Kidney tubule cell (primary cell): Measurements from ENCODE around the gene LRRC17.
"Not testable (repeated sequence)": the region's sequence is repeated elsewhere in the genome, so short reads cannot be mapped to it uniquely, and the experiment has no call there.

Experiments
- DNase-seq: peaks from one replicate; pipeline ENCODE4 v3.0.0-alpha.2; 2018; ENCODE audit warnings: low spot score

LRRC17 gene

DNA sequence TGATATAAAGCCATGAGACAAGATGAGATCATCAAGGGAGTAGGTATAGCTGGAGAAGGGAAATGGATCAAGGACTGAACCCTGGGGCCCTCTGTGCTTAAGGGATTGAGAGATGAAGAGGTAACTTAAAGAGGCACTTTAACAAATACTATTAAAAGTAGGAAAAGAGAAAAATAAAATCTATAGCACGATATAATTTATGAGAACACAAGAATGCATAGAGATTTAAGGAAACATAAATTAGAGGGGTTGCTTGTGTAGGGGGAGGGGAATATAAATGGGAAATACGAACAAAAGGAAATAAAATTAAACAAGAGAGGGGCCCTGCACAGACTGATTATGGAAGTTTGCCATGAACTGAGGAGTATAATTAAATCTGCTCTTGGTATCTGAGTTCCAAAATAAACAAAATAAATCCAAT, 15.6 kb upstream of the LRRC17 start:
- DNase-seq = no peak

DNA sequence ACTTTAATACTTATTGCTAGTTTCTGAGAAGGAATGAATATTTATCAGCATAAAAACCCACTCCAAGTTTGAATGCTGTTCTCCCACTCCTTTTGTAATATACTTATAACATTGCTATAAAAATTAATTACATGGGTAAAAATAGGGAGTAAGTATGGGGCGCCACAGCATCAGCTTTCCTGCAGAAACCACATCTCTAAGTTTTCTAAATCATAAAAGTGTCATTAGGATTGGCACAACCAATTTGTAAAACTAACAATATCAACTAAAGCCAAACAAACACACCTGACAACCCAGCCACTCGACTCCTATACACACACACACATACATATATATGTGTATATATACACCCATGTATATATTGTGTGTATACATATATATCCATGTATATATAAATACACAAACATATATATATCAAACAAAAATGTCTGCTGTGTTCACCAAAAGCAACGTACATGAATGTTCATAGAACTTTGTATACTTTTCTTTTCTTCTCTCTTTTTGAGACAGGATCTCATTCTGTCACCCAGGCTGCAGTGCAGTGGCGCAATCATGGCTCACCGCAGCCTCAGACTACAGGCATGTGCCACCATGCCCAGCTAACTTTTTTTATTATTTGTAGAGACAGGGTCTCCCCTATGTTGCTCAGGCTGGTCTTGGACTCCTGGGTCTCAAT, 14.8 kb upstream of the LRRC17 start:
- DNase-seq = no peak

DNA sequence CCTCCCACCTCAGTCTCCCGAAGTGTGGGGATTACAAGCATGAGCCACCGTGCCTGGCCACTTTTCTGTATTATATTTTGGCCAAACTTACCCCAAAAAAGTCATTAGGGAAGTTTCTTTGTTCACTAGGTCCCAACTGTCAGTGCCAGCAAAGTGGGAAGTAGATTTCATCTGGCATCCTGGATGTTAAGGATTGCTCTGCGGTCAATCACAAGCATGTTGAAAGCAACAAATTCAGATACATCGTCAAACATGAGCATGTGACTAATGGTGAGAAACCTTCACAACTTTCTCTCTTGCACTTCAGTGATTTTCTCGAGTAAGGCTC, 14.3 kb upstream of the LRRC17 start:
- DNase-seq = no peak

DNA sequence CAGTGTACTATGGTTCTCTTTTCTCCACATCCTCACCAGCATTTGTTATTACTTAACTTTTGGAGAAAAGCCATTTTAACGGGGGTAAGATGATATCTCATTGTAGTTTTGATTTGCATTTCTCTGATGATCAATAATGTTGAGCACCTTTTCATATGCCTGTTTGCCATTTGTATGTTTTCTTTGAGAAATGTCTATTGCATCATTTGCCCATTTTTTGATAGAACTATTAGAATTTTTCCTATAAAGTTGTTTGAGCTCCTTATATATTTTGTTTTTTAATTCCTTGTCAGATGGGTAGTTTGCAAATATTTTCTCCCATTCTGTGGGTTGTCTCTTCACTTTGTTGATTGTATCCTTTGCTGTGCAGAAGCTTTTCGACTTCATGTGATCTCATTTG, 10.7 kb upstream of the LRRC17 start:
- not testable (repeated sequence) for DNase-seq

DNA sequence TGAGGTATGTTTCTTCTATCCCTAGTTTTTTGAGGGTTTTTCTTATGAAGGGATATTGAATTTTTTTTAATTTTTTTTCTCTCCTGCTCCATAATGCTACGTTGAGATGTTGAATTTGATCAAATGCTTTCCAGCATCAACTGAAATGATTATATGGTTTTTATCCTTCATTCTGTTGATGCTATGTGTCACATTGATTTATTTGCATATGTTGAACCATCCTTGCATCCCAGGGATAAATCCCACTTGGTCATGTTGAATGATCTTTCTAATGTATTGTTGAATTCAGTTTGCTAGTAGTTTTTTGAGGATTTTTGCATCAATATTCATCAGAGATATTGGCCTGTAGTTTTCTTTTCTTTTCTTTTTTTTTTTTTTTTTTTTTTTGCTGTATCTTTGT, 9.2 kb upstream of the LRRC17 start:
- not testable (repeated sequence) for DNase-seq

DNA sequence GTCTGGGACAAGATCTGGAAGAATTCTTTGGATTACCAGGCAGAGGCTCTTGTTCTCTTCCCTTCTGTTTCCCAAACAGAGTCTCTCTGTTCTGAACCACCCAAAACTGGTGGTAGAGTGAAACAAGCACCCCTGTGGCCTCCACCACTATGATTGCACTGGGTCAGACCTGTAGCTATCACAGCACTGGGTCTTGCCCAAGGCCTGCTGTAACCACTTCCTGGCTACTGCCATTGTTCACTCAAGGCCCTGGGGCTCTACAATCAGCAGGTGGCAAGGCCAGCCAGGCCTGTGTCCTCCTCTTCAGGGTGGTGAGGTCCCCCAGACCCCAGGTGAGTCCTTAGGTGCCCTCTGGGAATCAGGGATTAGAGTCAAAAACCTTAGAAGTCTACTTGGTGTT, 4.1 kb upstream of the LRRC17 start:
- DNase-seq = no peak

DNA sequence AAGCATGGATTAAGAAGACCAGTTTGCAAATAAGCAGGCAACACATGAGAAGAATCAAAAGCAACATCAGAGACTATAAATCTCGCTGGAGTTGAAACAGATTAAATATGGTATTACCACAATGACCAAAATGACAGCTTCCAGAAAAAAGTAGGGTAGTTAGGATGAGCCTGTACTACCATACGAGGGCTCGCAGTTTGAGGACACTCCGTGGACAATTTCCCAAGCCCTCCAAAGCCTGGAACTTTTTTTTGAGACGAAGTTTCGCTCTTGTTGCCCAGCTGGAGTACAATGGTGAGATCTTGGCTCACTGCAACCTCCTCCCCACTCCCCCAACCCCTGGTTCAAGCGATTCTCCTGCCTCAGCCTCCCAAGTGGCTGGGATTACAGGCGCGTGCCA, 1.0 kb downstream of the LRRC17 start:
- DNase-seq = no peak

DNA sequence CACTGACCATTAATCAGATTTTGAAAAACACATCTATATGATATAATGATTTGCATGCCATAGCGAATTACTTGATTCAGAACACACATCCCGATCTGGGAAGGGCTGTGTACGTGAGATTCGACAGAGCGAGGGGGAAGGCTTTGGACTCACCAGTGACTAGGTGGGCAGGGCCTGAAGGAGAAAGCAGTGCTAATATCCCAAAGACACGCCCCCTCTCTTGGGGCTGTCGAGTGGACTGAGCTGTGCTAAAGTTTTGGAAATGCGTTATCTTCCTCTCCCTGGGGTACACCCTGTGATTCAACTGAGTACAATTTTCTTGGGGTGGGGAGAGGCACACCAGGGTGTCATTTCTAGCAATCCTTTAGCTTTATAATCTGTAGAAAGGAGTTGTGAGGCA, 1.8 kb downstream of the LRRC17 start:
- no peak for DNase-seq

DNA sequence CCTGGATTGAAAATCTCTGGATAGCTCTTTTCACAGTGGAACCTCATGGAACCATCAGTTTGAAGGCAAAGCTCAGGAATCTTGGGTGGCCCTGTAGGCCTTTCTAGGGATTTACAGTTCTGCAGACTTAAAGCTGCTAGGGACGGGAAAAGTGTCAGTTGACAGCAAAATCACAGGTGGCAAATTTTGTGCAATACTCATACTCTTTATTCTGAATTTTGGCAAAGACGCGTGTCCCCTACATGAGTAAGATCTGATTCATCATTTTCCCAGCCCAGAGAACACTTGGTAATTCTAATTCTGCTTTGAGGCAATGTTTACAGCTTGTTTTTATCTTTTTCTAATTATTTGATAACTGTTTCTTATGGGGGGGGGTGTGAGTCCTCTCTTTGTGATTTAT, 3.6 kb downstream of the LRRC17 start:
- DNase-seq = peak; percentile 41

DNA sequence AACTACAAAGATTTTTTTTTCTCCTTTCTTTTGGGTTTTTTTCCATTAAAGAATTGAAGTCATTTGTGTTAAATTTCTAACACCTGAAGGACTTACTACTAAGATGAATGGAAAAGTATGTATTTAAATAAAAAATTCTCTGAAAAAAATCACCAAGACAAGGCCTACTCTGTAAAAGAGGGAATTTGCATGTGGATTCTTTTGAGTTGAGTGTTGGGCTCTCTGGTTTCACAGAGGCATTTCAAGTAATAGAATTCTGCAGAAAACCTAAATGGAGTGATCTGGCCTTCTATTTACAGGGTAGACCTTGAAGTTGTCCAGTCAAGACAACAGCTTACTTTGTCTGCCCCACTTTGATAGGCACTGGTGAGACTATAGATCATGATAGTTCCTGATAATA, 4.1 kb downstream of the LRRC17 start:
- DNase-seq = peak; percentile 14

DNA sequence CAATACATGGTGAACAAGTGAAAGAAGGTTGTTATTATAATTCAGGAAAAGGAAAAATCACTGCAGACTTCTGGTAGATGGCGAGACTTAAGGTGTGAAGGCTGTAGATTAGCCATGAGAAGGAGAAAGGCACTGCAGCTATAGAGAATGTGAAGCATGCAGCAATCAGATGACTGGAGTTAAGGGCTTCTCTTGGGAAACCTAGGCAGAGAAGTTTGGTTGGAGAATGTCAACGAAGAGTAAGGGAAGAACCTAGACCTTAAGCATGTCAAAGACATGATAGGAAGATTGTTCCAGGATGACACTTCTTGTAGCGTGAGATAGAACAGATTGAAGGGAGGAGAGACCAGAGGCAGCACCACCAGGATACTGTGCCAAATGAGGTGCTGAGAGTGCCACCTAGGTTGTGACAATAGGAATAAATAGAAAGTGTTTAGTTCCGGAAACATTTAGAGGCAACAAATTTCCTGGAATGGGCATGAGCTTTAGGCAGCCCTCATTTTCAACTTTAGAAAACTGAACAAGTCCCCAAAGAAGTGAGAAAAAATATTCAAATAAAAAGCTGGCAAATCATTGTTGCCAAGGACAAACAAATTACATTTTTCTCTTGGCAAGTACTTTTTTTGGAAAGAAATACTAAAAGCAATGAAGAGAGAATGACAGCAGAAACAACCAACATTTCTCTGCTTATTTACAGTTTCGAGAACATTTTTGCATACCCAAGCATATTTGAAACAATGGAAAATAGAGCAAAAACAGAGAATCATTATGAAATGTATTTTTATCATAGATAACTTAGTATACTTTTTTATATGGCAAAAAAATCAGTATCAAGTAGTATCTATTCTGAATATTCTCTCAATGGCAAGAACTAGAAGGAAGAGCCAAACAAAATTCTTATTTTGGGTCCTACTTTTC, 4.9 kb downstream of the LRRC17 start:
- no peak for DNase-seq

DNA sequence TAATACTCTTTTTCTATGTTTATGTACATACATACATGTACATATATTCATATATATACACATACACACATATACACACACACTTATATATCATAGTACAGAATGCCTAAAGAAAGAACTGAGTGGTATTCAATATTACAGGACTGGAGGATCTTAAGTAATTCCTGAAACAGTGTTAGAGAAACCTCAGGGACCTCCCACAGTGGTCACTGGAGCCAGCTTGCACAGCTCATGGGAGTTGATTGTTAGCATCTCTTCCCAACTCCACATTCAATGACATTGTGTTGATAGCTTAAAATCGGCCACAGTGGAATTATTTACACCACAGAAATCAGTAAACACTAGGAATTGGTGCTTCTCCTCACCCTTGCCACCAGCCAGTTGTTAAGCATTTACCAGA, 6.0 kb downstream of the LRRC17 start:
- no peak for DNase-seq

DNA sequence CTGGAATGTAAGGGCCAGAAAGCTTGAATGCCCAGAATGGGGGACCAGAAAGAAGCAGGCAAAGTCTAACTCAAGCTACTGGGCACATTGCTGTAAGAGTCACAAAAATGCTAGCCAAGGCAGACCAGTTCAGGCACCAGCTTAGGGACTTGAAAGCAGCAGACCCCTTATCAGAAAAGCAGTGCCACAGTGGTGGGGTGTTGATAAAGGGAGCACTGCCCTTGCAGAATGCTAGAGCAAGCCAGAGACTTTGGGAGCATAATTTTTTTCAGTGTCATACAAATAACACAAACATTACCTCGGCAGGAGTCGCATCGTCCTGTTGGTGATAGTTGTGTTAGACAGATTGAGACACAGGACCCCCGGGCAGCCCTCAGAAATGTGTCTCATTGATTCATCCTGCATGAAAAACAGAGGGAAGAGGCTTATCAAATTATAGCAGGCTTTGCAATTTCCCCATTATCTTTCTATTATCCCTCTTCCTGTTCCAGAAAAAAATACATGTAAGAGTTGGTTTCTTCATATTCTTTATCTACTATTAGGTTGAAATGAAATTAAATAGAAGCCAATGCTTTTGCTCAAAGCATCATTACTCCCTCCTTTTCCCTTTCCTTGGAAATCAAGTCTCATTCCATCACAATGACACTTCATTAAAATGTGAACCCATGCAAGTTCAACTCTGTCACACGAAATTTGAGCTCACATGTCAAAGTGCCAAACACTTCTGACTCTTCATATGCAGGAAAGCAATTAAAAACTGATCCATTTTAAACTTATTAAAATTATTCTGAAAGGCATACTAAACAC, 13.4 kb downstream of the LRRC17 start:
- DNase-seq = peak; percentile 20

DNA sequence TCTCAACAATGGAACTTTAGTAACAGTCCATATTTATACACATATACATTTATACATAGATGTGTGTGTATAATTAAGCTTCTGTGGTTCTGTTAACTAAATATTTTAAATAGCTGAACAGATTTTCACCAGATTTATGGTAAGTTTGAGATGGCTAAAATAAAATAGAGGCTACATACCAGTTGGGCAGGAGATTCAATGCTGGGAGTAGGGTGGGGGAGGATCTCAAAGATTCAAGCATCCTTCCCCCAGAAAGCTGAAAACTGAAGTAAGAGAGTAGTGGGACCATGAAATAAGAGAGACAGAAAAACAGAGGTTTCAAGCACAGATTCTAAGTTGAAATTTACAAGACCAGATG, 14.0 kb downstream of the LRRC17 start:
- DNase-seq = no peak

DNA sequence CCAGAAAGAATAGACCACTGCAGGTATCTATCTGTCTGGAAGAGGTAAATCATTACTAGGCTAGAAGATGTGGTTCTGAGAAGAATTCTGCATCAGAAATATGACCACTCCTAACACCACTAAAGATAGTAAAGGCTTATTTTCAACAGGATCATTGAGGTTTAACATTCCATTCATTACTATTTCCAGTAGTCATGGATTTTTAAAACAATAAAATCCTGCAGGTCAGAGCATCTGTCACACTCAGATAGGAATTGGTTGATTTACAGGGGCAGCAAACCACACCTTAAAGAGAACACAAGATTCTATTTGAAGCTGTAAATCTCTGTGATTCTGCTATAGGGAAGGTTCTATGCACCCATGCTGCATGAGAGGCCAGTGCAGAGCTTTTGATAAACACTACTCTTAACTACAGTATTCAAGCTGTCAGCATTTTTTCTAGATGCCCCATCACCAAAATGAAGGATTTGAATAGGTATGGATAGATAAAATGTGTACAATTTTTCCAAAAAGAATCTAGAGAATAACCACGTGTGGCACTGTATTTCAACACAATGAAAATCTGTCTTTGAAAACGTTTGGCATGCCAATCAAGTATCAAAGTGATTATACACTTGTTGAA, 14.6 kb downstream of the LRRC17 start:
- DNase-seq = peak; percentile 95

DNA sequence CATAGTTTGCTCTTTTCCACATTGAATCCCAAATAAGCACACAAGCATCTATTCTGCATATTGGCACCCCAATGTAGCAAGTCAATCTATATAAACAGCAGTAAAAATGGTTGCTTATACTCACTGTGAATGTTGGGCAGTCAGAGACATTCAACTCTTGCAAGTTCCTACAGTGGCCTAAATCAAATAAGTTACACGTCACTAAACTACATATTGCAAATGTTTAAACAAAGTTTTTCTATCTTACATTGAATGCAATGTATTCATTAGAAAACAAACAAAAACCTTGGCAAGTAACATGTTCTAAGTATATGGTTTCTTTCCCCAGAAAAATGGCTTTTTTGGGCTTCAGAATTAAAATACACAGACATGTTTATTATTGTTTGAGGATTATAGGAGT, 19.0 kb downstream of the LRRC17 start:
- no peak for DNase-seq

DNA sequence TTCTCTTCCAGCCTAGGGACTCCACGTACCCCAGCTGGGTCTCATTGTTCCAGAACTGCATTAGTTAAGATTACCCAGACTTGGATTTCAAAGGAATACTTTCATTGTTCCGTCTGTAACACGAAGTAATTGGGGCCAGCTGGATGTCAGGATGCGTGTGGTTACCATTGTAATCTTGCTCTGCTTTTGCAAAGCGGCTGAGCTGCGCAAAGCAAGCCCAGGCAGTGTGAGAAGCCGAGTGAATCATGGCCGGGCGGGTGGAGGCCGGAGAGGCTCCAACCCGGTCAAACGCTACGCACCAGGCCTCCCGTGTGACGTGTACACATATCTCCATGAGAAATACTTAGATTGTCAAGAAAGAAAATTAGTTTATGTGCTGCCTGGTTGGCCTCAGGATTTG, 21.0 kb downstream of the LRRC17 start:
- DNase-seq = no peak

DNA sequence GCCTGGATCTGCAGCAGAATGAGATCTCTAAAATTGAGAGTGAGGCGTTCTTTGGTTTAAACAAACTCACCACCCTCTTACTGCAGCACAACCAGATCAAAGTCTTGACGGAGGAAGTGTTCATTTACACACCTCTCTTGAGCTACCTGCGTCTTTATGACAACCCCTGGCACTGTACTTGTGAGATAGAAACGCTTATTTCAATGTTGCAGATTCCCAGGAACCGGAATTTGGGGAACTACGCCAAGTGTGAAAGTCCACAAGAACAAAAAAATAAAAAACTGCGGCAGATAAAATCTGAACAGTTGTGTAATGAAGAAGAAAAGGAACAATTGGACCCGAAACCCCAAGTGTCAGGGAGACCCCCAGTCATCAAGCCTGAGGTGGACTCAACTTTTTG, 21.4 kb downstream of the LRRC17 start:
- DNase-seq = no peak

DNA sequence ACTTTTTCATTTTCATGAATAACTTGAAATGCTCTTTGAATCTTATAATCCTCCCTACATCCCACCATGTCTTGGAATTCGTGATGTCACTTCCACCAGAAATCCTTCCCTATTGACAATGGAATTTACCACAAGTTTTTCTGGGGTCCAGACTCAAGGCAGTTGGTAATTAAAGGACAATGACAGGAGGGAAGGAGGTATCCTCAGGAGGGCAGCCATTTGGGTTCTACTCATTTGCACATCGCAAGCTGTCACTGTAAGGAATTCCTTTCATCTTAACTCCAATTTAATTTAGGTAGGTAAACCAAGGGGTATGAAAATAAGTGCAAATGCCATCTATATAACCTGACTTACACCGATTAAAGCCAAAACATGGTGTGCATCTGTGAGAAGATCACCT, 21.9 kb downstream of the LRRC17 start:
- no peak for DNase-seq

DNA sequence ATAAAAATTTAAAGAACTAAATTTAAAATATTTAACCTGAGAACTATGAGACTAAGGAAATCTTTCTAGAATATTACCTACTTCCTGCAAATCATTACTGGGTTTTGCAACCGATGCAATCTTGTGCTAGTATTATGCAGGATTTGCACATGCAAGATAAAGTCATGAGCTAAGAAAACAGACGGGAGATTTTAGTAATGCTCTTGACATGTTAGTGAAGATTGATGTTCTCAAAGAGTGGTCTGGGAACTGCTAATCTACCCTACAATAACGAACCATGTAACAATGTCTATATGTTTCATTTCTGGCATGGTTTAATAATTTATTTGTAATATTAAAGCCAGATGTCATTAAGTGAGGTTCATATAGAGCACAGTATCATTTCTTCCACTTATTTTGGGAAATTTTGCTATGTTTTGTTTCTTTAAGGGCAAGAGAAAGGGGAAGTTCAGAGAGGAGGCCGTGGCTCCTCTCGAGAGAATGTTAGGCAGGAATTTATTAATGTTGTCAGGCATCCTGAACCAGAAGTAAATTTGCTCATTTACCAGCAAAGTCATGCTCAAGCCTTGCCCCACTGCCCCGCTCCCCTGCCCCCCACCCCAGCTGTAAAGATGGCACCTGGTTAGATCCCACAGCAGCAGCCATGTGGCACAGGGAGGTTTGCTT, 22.8 kb downstream of the LRRC17 start:
- DNase-seq = no peak

DNA sequence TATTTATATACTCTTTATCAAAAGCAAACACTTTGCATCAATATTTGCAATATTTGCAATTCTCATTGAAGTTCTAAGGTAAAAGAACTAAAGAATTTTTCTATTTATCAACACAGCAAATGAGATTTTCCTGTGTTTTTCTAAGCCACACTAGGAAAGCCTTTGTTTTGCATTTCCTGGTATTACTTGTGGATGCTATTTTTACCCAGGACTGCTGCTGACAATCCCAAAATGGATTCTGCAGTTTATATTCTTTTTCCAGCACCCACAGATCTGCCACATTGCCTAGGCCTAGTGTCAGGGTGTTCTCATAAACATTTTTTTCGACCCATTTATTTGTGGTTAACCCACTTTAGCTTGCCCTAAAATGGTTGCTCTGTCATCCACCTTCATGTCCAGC, 25.9 kb downstream of the LRRC17 start:
- DNase-seq = no peak
